Activated CD8-positive, alpha-beta memory T cell treated with anti-CD3 and anti-CD28 coated beads for 48 hours (primary cell): Measurements from ENCODE around the gene CLTB.

Source experiments
- DNase-seq, 3 experiments: peaks; one replicate each; pipeline ENCODE4 v3.0.0-alpha.2; 2020; ENCODE audit warnings: low read depth in 2 of 3, low spot score in 2 of 3

CLTB gene

GRCh38 chr5:176355400-176356178 lies 60.8 kb downstream of the CLTB start:
- no peak for DNase-seq

- DNase-seq, result no peak
Measured at GRCh38 chr5:176353533-176353932, 62.8 kb downstream of the CLTB start.

DNA sequence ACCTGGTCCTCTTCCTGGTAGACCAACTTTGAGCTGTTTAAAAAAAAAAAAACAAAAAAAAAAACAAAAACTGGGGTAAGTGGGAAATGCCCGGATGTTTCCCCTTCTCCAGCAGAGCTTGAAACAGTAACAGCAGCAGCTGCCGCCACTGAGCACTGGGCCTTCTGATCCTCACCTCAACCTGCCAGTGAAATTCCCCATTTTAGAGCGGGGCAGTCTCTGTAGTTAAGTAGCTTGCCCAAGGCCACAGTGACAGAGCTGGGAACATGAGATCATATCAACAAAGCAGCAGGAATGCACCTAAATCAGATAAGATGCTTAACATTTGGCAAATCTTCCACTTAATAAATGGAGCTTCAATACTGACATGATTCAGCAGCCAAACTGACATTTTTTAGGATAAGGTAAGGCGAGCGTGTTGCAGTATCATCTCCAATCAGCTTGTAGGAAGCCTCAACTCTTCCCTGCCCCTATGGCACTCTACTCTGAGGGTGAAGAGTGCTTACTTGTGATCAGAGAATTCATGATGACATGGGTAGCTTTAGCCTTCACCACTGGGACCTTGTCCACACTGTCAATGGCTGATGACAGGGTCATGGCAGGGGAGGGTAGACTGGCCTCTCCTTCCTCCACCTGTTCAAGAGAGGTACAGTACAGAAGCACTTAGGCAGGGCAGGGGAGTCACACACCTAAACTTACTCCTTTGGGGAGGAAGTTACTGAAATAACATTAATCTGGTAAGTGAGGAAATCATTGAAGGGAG lies 64.0 kb downstream of the CLTB start:
- no peak for DNase-seq

- no peak for DNase-seq
Measured at GRCh38 chr5:176350416-176350815, 65.9 kb downstream of the CLTB start.

DNA sequence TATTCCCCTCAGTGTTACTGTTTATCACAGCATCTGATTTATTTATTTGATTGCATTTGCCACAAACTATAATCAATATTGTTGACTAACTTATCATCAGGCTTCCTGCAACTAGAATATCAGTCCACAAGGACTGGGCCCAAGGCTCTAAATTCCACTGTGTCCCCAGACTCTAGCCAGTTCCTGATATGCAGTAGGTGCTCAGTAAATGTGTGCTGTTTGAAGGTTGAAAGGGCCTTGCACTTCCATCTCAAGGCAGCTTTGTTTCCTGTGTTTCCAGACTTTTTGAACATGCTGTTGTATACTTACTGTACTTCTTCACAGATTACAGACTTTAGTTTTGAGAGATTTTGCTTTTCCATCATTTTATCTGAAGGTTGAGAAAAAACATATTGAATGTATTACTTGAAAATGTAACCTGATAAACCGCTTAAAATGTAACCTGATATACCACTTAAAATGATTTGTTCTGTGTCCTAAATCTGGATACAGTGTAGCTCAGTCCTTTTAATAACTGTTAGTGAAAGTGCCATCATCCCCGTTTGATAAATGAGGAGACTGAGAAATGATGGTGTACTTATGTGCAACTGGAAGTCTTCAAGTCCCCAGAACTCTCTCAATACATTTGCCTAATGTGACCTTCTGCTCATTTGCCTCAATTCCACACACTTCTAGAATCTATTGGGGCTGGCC lies 73.4 kb downstream of the CLTB start:
- DNase-seq, result no peak
